SK-N-SH (cell line): Measurements from ENCODE around the gene SLC37A1. TPM values are rescaled to one million over a fixed set of nuclear protein-coding genes. Genes with fewer than 3 reads are reported as not detected.
"Not testable (repeated sequence)": the region's sequence is repeated elsewhere in the genome, so short reads cannot be mapped to it uniquely, and the experiment has no call there.

Experiments
- CTCF ChIA-PET: fragments of 300-600, 350-600 bp; formaldehyde crosslinking; extraction: SDS; loops from one replicate; lab custom pipeline; 2021; lab: Yijun Ruan, JAX
- POLR2A ChIA-PET: fragments of 350-600 bp; sonication (Branson Sonifier 250); formaldehyde crosslinking; extraction: SDS; loops from one replicate; lab custom pipeline; 2020; ENCODE audit warnings: antibody characterized with exemption, inconsistent platforms; lab: Yijun Ruan, JAX
- DNase-seq: peaks from one replicate; pipeline ENCODE4 v3.0.0; 2012
- H2AFZ ChIP-seq: fragments of 200-600 bp; sonication (generic); 2 replicates; pipeline ENCODE4 v1.8.1; 2016; ENCODE audit warnings: antibody characterized with exemption, mild to moderate bottlenecking, low read depth
- H3F3A ChIP-seq: fragments of 200-600 bp; sonication (generic); replicated peaks from 2 replicates; pipeline ENCODE3; 2016; ENCODE audit warnings: antibody characterized with exemption, mild to moderate bottlenecking; ENCODE audit not compliant: insufficient read depth
- H3K27ac ChIP-seq, 2 experiments: fragments of 200-500 bp in 1 of 2; fragments of 200-600 bp in 1 of 2; sonication (Bioruptor generic) in 1 of 2; sonication (generic), shearing (Covaris generic) in 1 of 2; 2 replicates each; pipeline versions ENCODE4 v1.5.1 to v1.6.1; 2014 to 2016; ENCODE audit warnings: low read depth in 2 of 2, inconsistent platforms in 1 of 2, low read length in 1 of 2, mild to moderate bottlenecking in 1 of 2, mixed read lengths in 1 of 2
- H3K27me3 ChIP-seq: fragments of 200-600 bp; sonication (generic), shearing (Covaris generic); 2 replicates; pipeline ENCODE4 v1.6.1; 2016; ENCODE audit warnings: mixed run types; ENCODE audit not compliant: insufficient read depth
- H3K36me3 ChIP-seq, 2 experiments: fragments of 200-500 bp in 1 of 2; fragments of 200-600 bp in 1 of 2; sonication (Bioruptor generic) in 1 of 2; sonication (generic) in 1 of 2; replicated peaks in 1 of 2; 2 replicates each; pipeline versions ENCODE3 to v1.5.1; 2014 to 2016; ENCODE audit warnings: low read length in 1 of 2, mild to moderate bottlenecking in 1 of 2; ENCODE audit not compliant: insufficient read depth in 2 of 2, control insufficient read depth in 1 of 2
- H3K4me1 ChIP-seq, 2 experiments: fragments of 200-500 bp in 1 of 2; fragments of 200-600 bp in 1 of 2; sonication (Bioruptor generic) in 1 of 2; sonication (generic), shearing (Covaris generic) in 1 of 2; 2 replicates each; pipeline versions ENCODE4 v1.5.1 to v1.6.1; 2014 to 2016; ENCODE audit warnings: low read depth in 1 of 2, low read length in 1 of 2, mixed run types in 1 of 2; ENCODE audit not compliant: insufficient read depth in 2 of 2, control insufficient read depth in 1 of 2
- H3K4me2 ChIP-seq: fragments of 200-600 bp; sonication (generic), shearing (Covaris generic); 2 replicates; pipeline ENCODE4 v1.6.1; 2017; ENCODE audit warnings: mixed run types
- H3K4me3 ChIP-seq, 2 experiments: fragments of 200-500 bp in 1 of 2; fragments of 200-600 bp in 1 of 2; sonication (Bioruptor generic) in 1 of 2; sonication (generic), shearing (Covaris generic) in 1 of 2; 2 replicates each; pipeline versions ENCODE4 v1.5.1 to v1.8.1; 2014 to 2016; ENCODE audit warnings: low read depth in 2 of 2, inconsistent platforms in 1 of 2, low read length in 1 of 2, mild to moderate bottlenecking in 1 of 2, mixed read lengths in 1 of 2, moderate library complexity in 1 of 2
- H3K79me2 ChIP-seq: fragments of 200-600 bp; sonication (generic); 2 replicates; pipeline ENCODE4 v1.8.1; 2017; ENCODE audit warnings: mild to moderate bottlenecking; ENCODE audit not compliant: insufficient read depth
- H3K9ac ChIP-seq: fragments of 200-600 bp; sonication (generic); 2 replicates; pipeline ENCODE4 v1.6.1; 2017; ENCODE audit warnings: mixed run types
- H3K9me2 ChIP-seq: fragments of 200-600 bp; sonication (generic); 2 replicates; pipeline ENCODE4 v1.6.1; 2017; ENCODE audit warnings: mixed run types
- H3K9me3 ChIP-seq: fragments of 200-600 bp; sonication (generic); 2 replicates; pipeline ENCODE4 v1.6.1; 2017; ENCODE audit warnings: mixed run types, mild to moderate bottlenecking, moderate library complexity
- H4K20me1 ChIP-seq: fragments of 200-600 bp; sonication (generic); 2 replicates; pipeline ENCODE4 v1.6.1; 2017; ENCODE audit warnings: mild to moderate bottlenecking, mixed run types; ENCODE audit not compliant: insufficient read depth
- FOSL2 ChIP-seq: IDR thresholded peaks from 2 replicates; pipeline ENCODE4 v1.4.0; 2012; ENCODE audit warnings: low read depth, mild to moderate bottlenecking, moderate library complexity, borderline replicate concordance
- FOXJ3 ChIP-seq: sonication (generic); formaldehyde crosslinking; IDR thresholded peaks from 2 replicates; pipeline ENCODE4 v1.5.1; 2020; ENCODE audit warnings: mild to moderate bottlenecking, missing genetic modification reagents
- GATA2 ChIP-seq: sonication (generic); formaldehyde crosslinking; IDR thresholded peaks from 2 replicates; pipeline ENCODE4 v1.5.0; 2020; ENCODE audit warnings: mild to moderate bottlenecking, missing genetic modification reagents
- MEF2A ChIP-seq: IDR thresholded peaks from 2 replicates; pipeline ENCODE4 v1.4.0; 2012; ENCODE audit warnings: low read depth, borderline replicate concordance
- RXRA ChIP-seq: IDR thresholded peaks from 2 replicates; pipeline ENCODE4 v1.4.0; 2012; ENCODE audit warnings: low read depth, mild to moderate bottlenecking, borderline replicate concordance
- SMC3 ChIP-seq: IDR thresholded peaks from 2 replicates; pipeline ENCODE4 v1.6.1; 2012; ENCODE audit warnings: low read depth, low read length, improper control_type of control experiment
- TAF1 ChIP-seq: IDR thresholded peaks from 2 replicates; pipeline ENCODE4 v1.6.1; 2012; ENCODE audit warnings: low read depth, mild to moderate bottlenecking, low read length, moderate library complexity, borderline replicate concordance
- TEAD4 ChIP-seq: IDR thresholded peaks from 2 replicates; pipeline ENCODE4 v1.4.0; 2012; ENCODE audit warnings: mild to moderate bottlenecking, borderline replicate concordance; ENCODE audit not compliant: insufficient read depth
- USF1 ChIP-seq: IDR thresholded peaks from 2 replicates; pipeline ENCODE4 v1.4.0; 2012; ENCODE audit warnings: low read depth, borderline replicate concordance
- WGBS: methylation state at CpG from one replicate; pipeline ENCODE4 v1.1.6; 2017; ENCODE audit warnings: low lambda C conversion rate; 5-methylcytosine and 5-hydroxymethylcytosine counted together
- polyA plus RNA-seq, 3 experiments: library from polyadenylated mRNA; depleted of rRNA; stranded (reverse); fragments of >200 nt; gene quantifications; 2 replicates each; pipeline ENCODE4 v1.2.3, GENCODE V29; 2012
- TF ChIP-seq, protein P1 (sequence below): fragments of 150-350 bp; IDR thresholded peaks from 2 replicates; pipeline ENCODE4 v1.6.1; 2016; ENCODE audit warnings: mild to moderate bottlenecking, low read depth, low read length

Gene SLC37A1
- polyA plus RNA-seq, 1 of the 3 experiments (the other 2 are of a cell fraction) = 2.8 TPM

DNA sequence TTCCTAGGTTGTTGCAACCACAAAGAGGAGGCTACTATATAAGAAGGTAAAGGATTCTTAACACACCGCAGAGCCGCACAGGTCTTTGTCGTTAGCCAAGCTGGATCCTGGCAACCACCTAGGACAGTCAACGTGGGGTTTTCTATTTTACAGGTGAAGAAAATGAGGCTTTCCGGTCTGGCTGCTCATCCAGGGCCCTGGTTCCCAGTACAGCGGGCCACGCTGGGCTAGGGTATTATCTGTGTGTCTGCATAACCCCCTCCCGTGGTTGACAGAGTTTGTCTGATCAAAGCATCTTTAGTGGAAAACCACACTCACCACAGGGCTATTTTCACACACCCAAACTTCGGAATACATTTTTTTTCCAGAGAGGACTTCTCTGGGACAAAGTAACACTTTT is 100.7 kb downstream of the SLC37A1 start (continued):
- no peak for TF ChIP-seq USF1

- Histone ChIP-seq H3K4me2 (no peak overlapping the region), H3K9me3 (no peaks in the 10 kb centered on the region), H3K36me3 (no peaks in the 10 kb centered on the region), H3K9me2 (no peaks in the 10 kb centered on the region), H3K4me1 (peaks cover 0 to 6% of the 10 kb centered on the region in 2 experiments; a peak in 1 of 4 replicates), H3K79me2 (no peaks in the 10 kb centered on the region), H3K27ac (no peak overlapping the region), H3K9ac (no peak overlapping the region), H3K27me3 (no peaks in the 10 kb centered on the region), H2AFZ (no peak overlapping the region), H3F3A (no peaks in the 10 kb centered on the region), H4K20me1 (no peaks in the 10 kb centered on the region), H3K4me3 (no peak overlapping the region)
- ChIA-PET CTCF (interaction anchor here (1.0 to 1.4 kb wide), 2 partner anchors 21 to 80 kb away, joined by 3 to 4 read pairs; no protein-coding TSS in a partner anchor), POLR2A (interaction anchor here (1.0 kb wide), 1 partner anchor 219 kb away, joined by 3 read pairs; no protein-coding TSS in a partner anchor)
- WGBS = 6% methylated on average over 10 of the region's 14 CpGs
- TF ChIP-seq GATA2 (CRISPR knock-in tag) = peak; percentile 49
- no peak for TF ChIP-seq MEF2A
- peak; percentile 60 for DNase-seq
Observed at GRCh38 chr21:42614811-42615351, 101.2 kb downstream of the SLC37A1 start.

DNA sequence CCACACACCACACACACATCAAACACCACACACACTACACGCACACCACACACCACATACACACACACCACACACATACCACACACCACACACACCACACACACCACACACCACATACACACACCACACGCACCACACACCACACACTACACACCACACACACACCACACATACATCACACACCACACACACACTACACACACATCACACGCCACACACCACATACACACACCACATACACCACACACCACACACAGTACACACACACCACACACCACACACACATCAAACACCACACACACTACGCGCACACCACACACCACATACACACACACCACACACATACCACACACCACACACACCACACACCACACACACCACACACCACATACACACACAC is 101.7 kb downstream of the SLC37A1 start:
- WGBS = 22% methylated on average over 4 of the region's 5 CpGs
- H3K27ac ChIP-seq, H3K9ac ChIP-seq, H3K9me2 ChIP-seq, H3F3A ChIP-seq, H3K79me2 ChIP-seq, H3K4me3 ChIP-seq, H3K36me3 ChIP-seq, H3K4me2 ChIP-seq, H3K4me1 ChIP-seq, H3K9me3 ChIP-seq, H4K20me1 ChIP-seq, H3K27me3 ChIP-seq, H2AFZ ChIP-seq, DNase-seq: not testable (repeated sequence)
- ChIA-PET CTCF (interaction anchor here (1.4 kb wide), 1 partner anchor 21 kb away, joined by 4 read pairs; no protein-coding TSS in a partner anchor), POLR2A (interaction anchor here (1.0 kb wide), 1 partner anchor 218 kb away, joined by 3 read pairs; no protein-coding TSS in a partner anchor)

GRCh38 chr21:42615924-42616323 is 102.3 kb downstream of the SLC37A1 start:
- no peaks in the 10 kb centered on the region for H3K36me3 ChIP-seq
- H3K27me3 ChIP-seq = no peaks in the 10 kb centered on the region
- H3K27ac ChIP-seq = no peak overlapping the region
- no peak overlapping the region for H3K4me2 ChIP-seq
- H3K9me2 ChIP-seq = no peaks in the 10 kb centered on the region
- H3K9me3 ChIP-seq = no peaks in the 10 kb centered on the region
- no peaks in the 10 kb centered on the region for H3F3A ChIP-seq
- H3K9ac ChIP-seq = no peak overlapping the region
- H2AFZ ChIP-seq = no peak overlapping the region
- H3K4me1 ChIP-seq = peaks cover 0 to 6% of the 10 kb centered on the region in 2 experiments; a peak in 1 of 4 replicates
- no peaks in the 10 kb centered on the region for H4K20me1 ChIP-seq
- ChIA-PET CTCF (interaction anchor here (1.2 kb wide), 1 partner anchor 9 kb away, joined by 3 read pairs; no protein-coding TSS in a partner anchor), POLR2A (no interaction called here)
- H3K79me2 ChIP-seq = no peaks in the 10 kb centered on the region
- WGBS = 46% methylated on average over 3 of the region's 3 CpGs
- TF ChIP-seq SMC3 (no peak), FOXJ3 (CRISPR knock-in tag) (no peak), TEAD4 (no peak), FOSL2 (no peak), TAF1 (no peak), RXRA (no peak)
- TF ChIP-seq, protein P1, sequence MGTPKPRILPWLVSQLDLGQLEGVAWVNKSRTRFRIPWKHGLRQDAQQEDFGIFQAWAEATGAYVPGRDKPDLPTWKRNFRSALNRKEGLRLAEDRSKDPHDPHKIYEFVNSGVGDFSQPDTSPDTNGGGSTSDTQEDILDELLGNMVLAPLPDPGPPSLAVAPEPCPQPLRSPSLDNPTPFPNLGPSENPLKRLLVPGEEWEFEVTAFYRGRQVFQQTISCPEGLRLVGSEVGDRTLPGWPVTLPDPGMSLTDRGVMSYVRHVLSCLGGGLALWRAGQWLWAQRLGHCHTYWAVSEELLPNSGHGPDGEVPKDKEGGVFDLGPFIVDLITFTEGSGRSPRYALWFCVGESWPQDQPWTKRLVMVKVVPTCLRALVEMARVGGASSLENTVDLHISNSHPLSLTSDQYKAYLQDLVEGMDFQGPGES = no peak
- no peak for DNase-seq
- no peak overlapping the region for H3K4me3 ChIP-seq
